ENCODE results near the gene CEP95.

CEP95 gene

GRCh38 chr17:64496786-64497564, 9.8 kb upstream of the CEP95 start, which contains the start of gene POLG2:
Gene POLG2 (minus strand): TSS chr17:64497054. CDS start chr17:64496968, 86 bp downstream.
- DNase-seq (ENCODE audit: insufficient read length, low spot score) (peak; percentile 70), FAIRE-seq (no peak)
- peak; percentile 63 for TF ChIP-seq CTCF (IDR thresholded peaks at IDR 0.05; ENCODE audit: insufficient read depth, missing control alignments)

DNA sequence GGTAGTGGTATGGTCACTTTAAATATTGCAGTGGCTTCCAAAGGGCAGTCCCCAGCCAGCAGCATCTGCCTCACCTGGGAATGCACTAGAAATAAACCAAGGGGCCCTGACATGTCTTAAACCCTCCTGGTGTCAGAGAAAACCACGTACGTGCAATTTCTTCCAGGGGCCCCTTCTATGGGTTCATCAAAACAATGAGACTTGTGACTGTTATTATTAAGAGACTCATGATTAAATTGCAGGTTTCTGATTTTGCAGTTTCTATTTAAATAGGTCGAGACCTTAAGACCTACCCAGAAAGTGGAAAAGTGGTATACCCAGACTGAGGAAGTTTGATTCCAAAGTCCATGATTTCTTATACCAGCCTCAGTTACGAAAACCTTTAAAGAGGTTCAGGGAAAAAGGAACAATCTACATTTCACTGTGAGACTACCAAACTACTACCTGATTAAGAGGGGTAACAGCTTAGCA, 9.2 kb upstream of the CEP95 start:
- no peak for TF ChIP-seq CTCF (IDR thresholded peaks at IDR 0.05; ENCODE audit: insufficient read depth, missing control alignments)
- no peak for FAIRE-seq
- no peak for DNase-seq (ENCODE audit: insufficient read length, low spot score)

- no peak for TF ChIP-seq CTCF (IDR thresholded peaks at IDR 0.05; ENCODE audit: insufficient read depth, missing control alignments)
- no peak for DNase-seq (ENCODE audit: insufficient read length, low spot score)
- no peak for FAIRE-seq
Measured at GRCh38 chr17:64498308-64499203, 8.2 kb upstream of the CEP95 start.

- TF ChIP-seq CTCF (IDR thresholded peaks at IDR 0.05; ENCODE audit: insufficient read depth, missing control alignments), result no peak
- FAIRE-seq (no peak), DNase-seq (ENCODE audit: insufficient read length, low spot score) (no peak)
Measured at GRCh38 chr17:64499805-64500486, 6.8 kb upstream of the CEP95 start.

DNA sequence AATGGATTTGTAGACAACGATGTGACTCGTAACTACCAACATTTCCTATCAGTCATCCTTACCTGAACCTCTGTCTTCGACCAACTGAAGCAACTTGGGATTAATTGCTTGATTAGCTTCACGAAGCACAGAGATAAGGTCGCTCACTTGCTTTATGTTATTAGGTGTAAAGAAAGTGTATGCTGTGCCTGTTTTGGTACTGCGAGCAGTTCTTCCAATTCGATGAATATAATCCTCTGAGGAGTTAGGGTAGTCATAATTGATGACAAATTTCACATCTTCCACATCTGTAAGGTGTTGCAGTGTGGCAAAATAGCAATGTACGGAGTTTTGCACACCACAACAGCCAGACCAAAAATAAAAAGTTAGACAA, 6.3 kb upstream of the CEP95 start:
- no peak for TF ChIP-seq CTCF (IDR thresholded peaks at IDR 0.05; ENCODE audit: insufficient read depth, missing control alignments)
- no peak for FAIRE-seq
- DNase-seq (ENCODE audit: insufficient read length, low spot score), result no peak

GRCh38 chr17:64500862-64501765, 5.7 kb upstream of the CEP95 start:
- DNase-seq (ENCODE audit: insufficient read length, low spot score) (no peak), FAIRE-seq (no peak)
- no peak for TF ChIP-seq CTCF (IDR thresholded peaks at IDR 0.05; ENCODE audit: insufficient read depth, missing control alignments)

All from D721Med (cell line).